Activated CD4-positive, CD25-positive, alpha-beta regulatory T cell treated with anti-CD3 and anti-CD28 coated beads, Interleukin-2, amount 50 U/mL, for 16 hours (primary cell): ENCODE results near the gene ZNF236.
"Not testable (repeated sequence)": the region's sequence is repeated elsewhere in the genome, so short reads cannot be mapped to it uniquely, and the experiment has no call there.

ENCODE experiments used
- DNase-seq: peaks from one replicate; pipeline ENCODE4 v3.0.0-alpha.2; 2020; ENCODE audit warnings: low read depth, low spot score

The ZNF236 gene

GRCh38 chr18:76822506-76823160 lies at the start of gene ZNF236:
TSS of gene ZNF236 (plus strand) at chr18:76822557. CDS start at chr18:76822608, 51 bp downstream.
- DNase-seq: peak; percentile 36

GRCh38 chr18:76772665-76773064 lies 49.7 kb upstream of the ZNF236 start:
- no peak for DNase-seq

DNA sequence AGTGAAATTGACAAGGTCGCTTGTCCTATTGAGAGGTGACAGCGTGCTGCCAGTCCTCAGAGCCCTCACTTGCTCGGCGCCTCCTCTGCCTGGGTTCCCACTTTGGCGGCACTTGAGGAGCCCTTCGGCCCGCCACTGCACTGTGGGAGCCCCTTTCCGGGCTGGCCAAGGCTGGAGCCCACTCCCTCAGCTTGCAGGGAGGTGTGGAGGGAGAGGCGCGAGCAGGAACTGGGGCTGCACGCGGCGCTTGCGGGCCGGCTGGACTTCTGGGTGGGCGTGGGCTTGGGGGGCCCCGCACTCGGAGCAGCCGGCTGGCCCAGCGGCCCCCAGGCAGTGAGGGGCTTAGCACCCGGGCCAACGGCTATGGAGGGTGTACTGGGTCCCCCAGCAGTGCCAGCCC lies 45.3 kb upstream of the ZNF236 start:
- not testable (repeated sequence) for DNase-seq

GRCh38 chr18:76783786-76784484 lies 38.4 kb upstream of the ZNF236 start:
- no peak for DNase-seq

- DNase-seq: no peak
Observed at GRCh38 chr18:76785872-76786271, 36.5 kb upstream of the ZNF236 start.

GRCh38 chr18:76788571-76789317 lies 33.6 kb upstream of the ZNF236 start:
- DNase-seq: no peak

DNA sequence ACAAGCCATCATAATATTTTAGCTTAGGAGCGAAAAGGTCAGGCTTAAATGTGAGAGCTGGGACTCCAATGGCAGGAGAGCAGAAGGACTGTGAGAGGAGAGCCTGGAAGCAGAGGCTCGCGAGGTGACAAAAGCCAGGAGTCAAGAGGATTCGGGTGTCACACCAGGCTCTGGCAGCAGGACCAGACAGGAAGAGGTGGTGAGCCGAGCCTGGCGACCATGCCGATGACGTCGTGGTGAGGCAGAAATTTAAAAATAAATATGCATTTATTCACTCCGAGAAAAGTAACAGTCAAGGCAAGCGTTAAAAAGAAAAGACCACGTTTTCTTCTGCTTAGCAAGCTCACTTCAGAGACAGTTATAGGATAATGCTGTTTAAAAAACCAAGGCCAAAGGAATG lies 31.3 kb upstream of the ZNF236 start:
- DNase-seq: no peak

- DNase-seq: no peak
Observed at GRCh38 chr18:76791642-76792041, 30.7 kb upstream of the ZNF236 start.

DNA sequence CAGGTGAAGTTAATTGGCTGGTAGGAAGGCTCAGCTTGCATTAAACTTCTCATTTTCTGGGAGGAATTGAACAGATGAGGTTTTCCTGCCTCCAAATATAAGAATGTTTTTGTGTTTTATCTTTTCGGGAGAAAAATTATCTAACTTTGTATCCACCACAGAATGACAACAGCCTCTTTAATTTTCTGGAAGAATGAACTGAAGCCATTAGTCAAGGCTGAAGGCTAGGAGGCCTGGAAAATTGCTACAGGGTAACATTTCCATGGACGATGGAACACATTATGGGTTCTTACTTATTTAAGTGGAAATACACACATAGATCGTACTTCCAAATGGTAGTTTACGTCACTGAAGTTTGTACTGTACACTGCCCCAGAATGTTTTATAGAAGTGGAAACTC lies 28.0 kb upstream of the ZNF236 start:
- DNase-seq: no peak

- DNase-seq: no peak
Observed at GRCh38 chr18:76801567-76802505, 20.5 kb upstream of the ZNF236 start.

DNA sequence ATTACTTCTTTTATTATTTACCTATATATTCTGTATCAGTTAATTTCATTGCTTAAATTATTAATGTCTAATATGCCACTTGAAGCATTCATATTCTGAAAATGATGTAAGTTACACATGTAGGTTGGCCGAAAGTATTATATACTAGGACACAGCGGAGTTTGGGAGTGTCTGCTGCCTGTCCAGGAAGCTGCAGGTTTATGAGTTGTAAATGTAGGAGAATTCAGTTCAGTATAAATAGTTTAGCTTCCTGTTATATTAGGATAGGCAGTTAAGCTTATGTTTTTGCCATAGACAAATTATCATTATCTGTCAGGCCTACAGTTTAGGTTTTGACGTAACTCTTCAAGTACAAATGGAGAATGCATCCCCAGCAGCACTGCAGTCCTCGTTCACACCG lies 18.9 kb upstream of the ZNF236 start:
- no peak for DNase-seq

DNA sequence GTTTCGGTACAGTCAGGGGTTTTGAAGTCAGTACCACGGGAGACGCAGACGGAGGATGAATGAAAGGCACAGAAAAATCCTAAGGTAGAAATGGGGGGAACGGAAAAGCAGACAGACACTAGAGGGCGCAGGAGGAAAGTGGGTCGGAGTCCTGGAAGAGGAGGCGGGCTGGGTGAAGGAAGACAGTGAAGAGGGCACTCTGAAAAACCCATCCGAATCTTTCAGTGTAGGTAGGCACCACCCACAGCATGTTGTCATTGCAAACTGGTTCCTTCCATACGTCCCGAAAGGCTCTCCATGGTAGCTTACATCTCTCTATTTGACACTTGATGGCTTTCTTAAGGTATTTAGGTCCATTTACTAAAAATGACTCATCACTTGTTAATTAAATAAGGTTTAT lies 18.5 kb upstream of the ZNF236 start:
- DNase-seq: peak; percentile 46

GRCh38 chr18:76805221-76805620 lies 17.1 kb upstream of the ZNF236 start:
- no peak for DNase-seq

DNA sequence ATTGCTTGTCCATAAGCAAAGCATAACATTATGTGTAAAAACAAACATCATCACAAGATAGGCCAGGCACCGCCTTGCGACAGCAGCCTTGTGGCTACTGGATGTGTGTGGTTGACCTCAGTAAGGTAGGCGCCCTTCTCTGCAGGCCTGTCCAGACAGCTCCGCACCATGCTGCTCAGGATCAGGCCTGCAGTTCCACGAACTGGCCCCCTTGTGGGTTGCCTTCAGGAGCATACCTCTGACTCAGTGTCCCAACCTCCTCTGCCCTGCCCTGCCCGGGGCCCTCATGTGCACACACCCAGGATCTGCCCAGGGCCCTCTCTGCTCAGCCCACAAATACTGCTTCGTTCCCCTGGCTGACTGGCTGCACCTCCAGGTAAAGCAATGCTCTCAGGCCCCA lies 16.1 kb upstream of the ZNF236 start:
- DNase-seq: no peak

GRCh38 chr18:76808561-76808960 lies 13.8 kb upstream of the ZNF236 start:
- no peak for DNase-seq

DNA sequence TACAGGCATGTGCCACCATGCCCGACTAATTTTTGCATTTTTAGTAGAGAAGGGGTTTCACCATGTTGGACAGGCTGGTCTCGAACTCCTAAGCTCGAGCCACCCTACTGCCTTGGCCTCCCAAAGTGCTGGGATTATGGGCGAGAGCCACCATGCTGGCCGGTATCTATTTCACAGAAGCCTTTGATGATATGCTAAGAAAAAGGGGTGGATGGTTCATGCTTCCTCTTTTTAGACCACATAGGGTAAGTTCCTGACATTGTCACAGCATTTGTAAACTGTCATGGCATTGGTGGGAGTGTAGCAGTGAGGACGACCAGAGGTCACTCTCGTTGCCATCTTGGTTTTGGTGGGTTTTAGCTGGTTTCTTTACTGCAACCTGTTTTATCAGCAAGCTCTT lies 10.8 kb upstream of the ZNF236 start:
- DNase-seq: not testable (repeated sequence)

DNA sequence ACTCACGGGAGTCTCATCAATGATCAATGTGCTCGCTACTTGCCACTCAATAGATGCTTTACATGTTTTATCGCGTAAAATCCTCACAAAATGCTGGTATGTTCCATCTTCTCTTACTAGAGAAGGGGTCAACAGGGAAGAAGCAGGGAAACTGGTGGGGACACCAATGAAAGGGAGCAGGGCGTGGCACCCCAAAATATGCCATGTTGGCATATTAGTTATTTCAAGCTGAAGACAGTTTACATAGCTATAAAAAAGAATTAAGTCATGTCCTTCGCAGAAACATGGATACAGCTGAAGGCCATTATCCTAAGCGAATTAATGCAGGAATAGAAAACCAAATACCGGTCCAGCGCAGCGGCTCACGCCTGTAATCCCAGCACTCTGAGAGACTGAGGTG lies 8.1 kb upstream of the ZNF236 start:
- DNase-seq: no peak

GRCh38 chr18:76816127-76816526 lies 6.2 kb upstream of the ZNF236 start:
- no peak for DNase-seq

DNA sequence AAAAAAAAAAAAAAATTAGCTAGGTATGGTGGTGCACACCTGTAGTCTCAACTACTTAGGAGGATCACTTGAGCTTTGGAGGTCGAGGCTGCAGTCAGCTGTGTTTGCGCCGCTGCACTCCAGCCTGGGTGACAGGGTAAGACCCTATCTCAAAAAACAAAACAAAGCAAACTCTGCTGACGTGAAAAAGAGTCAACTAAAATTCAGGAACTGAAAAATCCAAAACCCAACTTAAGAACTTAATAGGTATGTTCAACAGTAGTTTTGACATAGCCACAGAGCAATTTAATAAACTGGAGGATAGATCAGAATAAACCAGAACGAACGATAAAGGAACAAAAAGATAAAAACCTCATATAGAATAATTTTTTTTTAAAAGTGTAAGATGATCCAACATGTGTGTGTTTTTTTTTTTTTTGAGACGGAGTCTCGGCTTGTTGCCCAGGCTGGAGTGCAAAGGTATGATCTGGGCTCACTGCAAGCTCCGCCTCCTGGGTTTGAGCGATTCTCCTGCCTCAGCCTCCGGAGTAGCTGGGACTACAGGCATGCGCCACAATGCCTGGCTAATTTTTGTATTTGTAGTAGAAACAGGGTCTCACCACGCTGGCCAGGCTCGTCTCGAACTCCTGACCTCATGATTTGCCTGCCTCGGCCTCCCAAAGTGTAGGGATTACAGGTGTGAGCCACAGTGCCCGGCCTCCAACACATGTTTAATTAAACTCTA lies 4.3 kb upstream of the ZNF236 start:
- no peak for DNase-seq

DNA sequence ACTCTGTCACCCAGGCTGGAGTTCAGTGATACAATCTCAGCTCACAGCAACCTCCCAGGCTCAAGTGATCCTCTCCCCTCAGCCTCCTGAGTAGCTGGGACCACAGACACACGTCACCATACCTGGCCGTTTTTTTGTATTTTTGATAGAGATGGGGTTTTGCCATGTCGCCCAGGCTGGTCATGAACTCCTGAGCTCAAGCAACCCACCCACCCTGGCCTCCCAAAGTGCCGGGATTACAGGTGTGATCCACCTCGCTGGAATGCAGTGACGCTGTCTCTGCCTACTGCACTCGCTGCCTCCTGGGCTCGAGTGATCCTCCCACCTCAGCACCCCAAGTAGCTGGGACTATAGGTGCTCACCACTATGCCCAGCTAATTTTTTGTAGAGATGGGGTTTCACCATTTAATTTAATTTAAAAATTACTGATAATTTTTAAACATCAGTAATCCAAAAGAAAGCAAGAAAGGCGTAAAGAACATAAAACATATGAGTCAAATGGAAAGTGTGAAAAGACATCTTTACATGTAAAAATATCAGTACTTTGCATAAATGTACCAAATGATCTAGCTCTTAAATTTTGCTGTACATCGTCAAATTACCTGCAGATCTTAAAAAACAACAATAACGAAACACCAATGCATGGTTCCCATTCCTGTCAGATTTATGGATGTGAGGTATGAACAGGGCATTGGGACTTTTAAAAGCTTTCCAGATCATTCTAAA lies 2.8 kb upstream of the ZNF236 start:
- no peak for DNase-seq
